K562 treated with DMSO at 1 percent for 24 hours (cell line): ENCODE results near the gene USP9Y. TPM values are rescaled to one million over a fixed set of nuclear protein-coding genes. Genes with fewer than 3 reads are reported as not detected.

Experiments
- total RNA-seq: library from RNA; unstranded; fragments of 300-600 nt; gene quantifications from 2 replicates; pipeline ENCODE4 v1.2.3, GENCODE V29; 2022; ENCODE audit warnings: low read depth; ENCODE audit not compliant: insufficient read depth

USP9Y gene, protein sequence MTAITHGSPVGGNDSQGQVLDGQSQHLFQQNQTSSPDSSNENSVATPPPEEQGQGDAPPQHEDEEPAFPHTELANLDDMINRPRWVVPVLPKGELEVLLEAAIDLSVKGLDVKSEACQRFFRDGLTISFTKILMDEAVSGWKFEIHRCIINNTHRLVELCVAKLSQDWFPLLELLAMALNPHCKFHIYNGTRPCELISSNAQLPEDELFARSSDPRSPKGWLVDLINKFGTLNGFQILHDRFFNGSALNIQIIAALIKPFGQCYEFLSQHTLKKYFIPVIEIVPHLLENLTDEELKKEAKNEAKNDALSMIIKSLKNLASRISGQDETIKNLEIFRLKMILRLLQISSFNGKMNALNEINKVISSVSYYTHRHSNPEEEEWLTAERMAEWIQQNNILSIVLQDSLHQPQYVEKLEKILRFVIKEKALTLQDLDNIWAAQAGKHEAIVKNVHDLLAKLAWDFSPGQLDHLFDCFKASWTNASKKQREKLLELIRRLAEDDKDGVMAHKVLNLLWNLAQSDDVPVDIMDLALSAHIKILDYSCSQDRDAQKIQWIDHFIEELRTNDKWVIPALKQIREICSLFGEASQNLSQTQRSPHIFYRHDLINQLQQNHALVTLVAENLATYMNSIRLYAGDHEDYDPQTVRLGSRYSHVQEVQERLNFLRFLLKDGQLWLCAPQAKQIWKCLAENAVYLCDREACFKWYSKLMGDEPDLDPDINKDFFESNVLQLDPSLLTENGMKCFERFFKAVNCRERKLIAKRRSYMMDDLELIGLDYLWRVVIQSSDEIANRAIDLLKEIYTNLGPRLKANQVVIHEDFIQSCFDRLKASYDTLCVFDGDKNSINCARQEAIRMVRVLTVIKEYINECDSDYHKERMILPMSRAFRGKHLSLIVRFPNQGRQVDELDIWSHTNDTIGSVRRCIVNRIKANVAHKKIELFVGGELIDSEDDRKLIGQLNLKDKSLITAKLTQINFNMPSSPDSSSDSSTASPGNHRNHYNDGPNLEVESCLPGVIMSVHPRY (N-terminal part only)
- not detected in 2 replicates for total RNA-seq

DNA sequence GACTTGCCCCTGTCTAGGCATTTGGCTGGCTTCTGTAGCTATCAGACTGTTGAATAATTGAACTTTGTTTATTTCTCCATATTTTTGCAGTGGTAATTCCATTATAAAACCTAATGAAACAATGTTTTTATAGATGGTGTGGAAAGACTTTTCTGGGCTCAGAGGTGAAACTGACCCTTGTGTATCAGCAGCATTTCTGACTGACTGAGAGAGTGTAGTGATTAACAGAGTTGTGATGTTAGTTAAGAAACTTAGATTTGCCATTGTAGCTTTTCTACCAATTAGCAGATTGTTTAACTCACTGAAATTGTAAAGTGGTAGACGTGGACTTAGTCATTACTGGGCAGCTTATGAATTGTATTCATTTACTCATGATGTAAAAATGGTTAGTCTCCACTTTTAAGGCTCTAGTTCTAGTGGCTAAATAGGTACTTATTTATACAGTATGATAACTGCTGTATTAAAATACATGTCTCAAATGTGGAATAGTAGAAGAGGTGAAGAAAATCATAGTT is at the start of gene USP9Y:
TSS of gene USP9Y (plus strand) at position 51 of the 515 bp plus-strand sequence. CDS start 8,217 bp downstream, outside the sequence.

GRCh38 chrY:12904618-12905516 is 203.8 kb downstream of the USP9Y start, which contains the start of gene DDX3Y:
TSS of gene DDX3Y (plus strand) at chrY:12904868. CDS start at chrY:12904937, 69 bp downstream.

Other genes starting within 250 kb of the USP9Y start
- gene DDX3Y, start 203.6 kb downstream of the USP9Y start, total RNA-seq, result not detected in 2 replicates